Activated naive CD4-positive, alpha-beta T cell treated with anti-CD3 and anti-CD28 coated beads, Interleukin-2, amount 50 U/mL, for 16 hours (primary cell): Measurements from ENCODE around the gene TMPRSS12.
"Not testable (repeated sequence)": the region's sequence is repeated elsewhere in the genome, so short reads cannot be mapped to it uniquely, and the experiment has no call there.

ENCODE experiments used
- DNase-seq: peaks from one replicate; pipeline ENCODE4 v3.0.0-alpha.2; 2020

The TMPRSS12 gene

DNA sequence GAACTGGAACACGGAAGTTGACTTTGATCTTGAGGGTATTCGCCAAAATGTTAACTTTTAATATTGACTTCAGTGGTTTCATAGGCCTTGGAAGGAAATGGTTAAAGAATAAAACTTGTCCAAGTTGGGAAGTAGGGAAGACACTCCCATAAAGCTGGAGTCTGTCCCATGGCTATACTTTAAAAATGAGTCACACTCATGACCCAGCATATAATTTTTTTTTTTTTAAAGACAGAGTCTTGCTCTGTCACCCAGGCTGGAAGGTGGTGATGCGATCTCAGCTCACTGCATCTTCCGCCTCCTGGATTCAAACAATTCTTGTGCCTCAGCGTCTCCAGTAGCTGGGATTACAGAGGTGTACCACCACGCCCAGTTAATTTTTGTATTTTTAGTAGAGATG lies 19.6 kb downstream of the TMPRSS12 start:
- DNase-seq, result no peak

DNA sequence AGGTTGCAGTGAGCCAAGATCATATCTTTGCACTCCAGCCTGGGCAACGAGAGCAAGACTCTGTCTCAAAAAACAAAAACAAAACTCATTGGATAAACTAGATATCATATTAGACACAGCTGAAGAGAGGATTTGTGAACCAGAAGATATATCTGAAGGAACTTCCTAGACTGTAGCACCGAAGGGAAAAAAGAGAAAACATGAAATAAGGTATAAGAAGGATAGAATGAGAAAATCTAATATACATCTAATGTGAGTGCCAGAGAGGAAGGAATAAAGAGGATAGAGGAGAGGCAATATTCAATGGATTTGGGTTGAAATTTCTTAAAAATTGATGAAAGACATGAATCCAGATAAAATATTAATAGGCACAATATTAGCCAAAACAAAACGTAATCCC lies 22.5 kb downstream of the TMPRSS12 start:
- no peak for DNase-seq

DNA sequence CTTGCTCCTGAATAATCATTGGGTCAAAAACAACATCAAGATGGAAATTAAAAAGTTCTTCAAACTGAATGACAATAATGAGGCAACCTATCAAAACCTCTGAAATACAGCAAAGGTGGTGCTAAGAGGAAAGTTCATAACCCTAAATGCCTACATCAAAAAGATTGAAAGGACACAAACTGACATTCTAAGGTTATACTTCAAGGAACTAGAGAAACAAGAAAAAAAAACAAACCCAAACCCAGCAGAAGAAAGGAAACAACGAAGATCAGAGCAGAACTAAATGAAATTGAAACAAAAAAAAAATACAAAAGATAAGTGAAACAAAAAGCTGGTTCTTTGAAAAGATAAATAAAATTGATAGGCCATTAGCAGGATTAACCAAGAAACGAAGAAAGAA lies 26.2 kb downstream of the TMPRSS12 start:
- not testable (repeated sequence) for DNase-seq

DNA sequence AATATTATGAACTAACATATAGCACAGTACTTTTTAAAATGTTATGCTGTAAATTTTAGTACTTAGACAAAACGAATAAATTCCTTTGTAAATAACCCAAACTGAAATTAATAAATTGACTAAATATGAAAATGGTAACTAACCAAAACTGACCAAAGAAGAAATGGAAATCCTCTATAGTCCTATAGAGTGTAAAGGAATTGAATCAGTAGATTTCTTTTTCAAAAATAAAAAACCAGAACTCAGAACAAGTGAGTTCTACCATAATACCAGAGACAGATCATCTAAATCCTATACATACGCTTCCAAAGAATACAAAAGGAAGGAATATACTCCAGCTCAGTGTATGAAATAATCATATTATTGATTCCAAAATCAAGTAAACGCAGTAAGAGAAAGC lies 39.8 kb downstream of the TMPRSS12 start:
- DNase-seq, result no peak

DNA sequence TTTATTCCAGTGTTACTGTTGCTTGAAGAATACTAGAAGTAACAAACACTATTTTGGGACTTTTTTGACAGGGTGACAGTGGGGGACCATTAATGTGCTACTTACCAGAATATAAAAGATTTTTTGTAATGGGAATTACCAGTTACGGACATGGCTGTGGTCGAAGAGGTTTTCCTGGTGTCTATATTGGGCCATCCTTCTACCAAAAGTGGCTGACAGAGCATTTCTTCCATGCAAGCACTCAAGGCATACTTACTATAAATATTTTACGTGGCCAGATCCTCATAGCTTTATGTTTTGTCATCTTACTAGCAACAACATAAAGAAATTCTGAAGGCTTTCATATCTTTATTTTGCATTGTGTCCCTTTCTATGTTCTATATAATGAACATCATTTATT lies 44.5 kb downstream of the TMPRSS12 start:
- no peak for DNase-seq

DNA sequence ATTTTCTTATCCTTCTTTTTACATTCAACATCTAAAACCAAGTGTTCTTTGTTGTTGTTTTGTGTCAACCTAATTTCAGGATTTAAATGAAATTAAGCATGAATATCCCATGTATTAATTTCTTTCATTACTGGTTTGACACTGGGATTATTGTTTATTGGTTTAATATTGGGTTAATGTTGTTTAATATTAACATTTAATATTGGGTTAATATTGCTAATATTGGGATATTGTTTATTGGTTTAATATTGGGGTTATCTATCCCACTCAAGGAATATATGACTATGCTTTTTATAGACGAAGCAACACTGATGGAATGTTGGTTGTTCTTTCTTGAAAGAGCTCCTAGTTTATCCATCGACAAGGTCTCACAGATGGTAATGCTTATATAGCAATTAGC lies 45.9 kb downstream of the TMPRSS12 start:
- no peak for DNase-seq

DNA sequence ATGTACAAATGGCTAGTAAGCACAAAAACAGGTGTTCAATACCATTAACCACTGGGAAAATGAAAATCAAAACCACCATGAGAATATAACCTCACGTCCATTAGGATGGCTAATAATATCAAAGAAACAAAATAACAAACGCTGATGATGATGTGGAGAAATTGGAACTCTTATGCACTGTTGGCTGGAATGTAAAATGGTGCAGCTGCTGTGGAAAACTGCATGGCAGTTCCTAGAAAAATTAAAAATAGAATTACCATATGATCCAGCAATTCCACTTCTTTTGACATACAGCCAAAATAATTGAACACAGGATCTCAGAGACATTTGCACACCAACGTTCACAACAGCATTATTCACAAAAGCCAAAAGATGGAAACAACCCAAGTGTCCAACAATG lies 51.5 kb downstream of the TMPRSS12 start:
- no peak for DNase-seq

DNA sequence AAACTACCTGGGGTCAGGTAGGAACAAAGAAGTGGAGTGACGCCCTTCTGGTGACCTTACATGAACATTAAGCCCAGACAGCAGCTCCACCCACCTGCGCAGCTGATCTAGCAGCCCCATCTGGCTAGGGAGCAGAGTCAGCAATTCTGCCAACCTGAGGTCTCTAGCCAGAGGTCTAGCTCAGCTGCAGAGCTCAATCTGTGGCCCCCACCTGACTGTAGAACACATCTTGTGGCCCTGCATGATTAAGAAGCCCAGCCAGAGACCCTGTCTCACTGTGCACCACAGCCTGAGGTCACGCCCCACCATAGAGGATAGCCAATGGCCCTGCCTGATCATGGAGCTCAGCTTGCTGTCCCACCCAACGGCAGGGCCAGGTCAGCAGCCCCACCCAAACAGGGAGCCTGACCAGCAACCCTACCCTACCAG lies 59.0 kb downstream of the TMPRSS12 start:
- no peak for DNase-seq

DNA sequence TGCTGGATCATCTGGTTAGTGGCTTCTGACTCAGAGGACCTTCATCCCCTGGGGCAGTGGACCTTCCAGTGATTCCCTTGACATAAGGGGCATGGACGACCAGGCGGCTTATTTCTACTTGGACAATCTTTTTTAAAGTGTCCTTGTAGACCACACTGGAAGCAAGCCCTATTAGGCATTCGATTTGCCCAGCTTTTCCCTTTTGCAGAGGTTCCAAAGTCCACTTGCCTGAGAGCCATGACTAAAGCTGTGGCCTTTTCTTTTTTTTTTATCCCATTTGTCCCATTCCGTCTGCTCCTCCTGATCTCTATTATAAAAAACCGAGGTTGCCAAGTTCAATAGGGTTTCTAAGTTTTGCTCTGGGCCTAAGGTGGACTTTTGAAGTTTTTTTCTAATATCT lies 65.8 kb downstream of the TMPRSS12 start:
- DNase-seq, result not testable (repeated sequence)

DNA sequence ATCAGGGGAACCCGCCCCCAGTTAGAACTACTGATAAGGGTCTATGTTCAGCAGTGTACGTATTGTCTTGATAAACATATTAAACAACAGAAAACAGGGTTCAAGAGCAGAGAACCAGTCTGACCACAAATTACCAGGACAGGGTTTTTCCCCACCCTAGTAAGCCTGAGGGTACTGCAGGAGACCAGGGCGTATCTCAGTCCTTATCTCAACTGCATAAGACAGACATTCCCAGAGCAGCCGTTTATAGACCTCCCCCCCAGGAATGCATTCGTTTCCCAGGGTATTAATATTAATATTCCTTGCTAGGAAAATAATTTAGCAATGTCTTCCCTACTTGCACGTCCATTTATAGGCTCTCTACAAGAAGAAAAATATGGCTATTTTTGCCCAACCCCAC lies 69.6 kb downstream of the TMPRSS12 start:
- DNase-seq, result not testable (repeated sequence)

DNA sequence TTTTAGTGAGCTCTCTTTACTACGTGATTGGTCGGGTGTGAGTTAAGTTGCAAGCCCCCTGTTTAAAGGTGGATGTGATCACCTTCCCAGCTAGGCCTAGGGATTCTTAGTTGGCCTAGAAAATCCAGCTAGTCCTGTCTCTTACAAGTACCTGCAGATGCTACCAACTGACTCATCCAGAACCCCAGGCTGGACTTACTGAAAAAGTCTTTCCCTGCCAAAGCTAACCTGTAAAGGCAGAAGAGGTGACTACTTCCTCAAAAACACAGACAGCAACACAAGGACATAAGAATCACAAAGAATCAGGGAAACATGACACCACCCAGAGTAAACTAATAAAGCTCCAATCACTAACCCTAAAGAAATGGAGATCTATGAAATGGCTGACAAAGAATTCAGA lies 70.5 kb downstream of the TMPRSS12 start:
- DNase-seq, result no peak

DNA sequence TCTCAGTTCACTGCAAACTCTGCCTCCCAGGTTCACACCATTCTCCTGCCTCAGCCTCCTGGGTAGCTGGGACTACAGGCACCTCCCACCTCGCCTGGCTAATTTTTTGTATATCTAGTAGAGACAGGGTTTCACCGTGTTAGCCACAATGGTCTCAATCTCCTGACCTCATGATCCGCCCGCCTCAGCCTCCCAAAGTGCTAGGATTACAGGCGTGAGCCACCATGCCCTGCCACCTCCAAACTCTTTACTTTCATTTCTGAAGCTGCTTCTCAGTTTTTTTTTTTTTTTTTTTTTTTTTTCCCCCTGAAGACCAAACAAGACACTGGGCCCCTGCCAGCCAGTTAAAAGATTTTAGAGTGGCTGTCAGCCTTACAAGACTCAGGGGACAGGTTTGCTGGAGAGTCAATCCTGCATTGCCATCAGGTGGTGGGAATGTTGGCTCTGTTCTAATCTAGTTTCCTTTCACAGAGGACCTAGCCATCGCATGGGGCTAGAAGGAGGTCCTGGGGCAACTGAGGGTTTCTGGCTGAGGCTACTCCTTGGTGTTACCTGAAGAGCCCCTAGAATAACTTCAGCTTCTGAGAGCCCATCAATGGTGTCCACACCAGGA lies 72.3 kb downstream of the TMPRSS12 start:
- no peak for DNase-seq

DNA sequence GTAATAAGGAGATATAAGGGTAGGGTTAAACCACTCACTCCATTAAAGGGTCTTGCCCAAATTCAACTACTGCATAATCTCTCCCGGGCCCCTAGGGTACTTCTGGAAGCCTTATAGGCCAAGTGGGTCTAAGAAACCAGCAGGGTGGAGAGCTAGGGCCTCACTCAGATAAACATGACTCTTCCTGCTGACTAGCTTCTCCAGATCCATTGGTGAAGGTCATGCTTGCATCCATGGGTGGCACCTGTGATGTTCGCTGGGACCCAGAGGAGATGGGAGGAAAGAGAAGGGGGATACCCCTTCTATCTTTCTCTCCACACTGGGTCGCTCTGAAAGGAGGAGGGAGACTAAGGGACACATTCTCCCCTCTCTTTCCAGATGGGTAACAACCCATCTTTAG lies 73.6 kb downstream of the TMPRSS12 start:
- DNase-seq, result no peak

DNA sequence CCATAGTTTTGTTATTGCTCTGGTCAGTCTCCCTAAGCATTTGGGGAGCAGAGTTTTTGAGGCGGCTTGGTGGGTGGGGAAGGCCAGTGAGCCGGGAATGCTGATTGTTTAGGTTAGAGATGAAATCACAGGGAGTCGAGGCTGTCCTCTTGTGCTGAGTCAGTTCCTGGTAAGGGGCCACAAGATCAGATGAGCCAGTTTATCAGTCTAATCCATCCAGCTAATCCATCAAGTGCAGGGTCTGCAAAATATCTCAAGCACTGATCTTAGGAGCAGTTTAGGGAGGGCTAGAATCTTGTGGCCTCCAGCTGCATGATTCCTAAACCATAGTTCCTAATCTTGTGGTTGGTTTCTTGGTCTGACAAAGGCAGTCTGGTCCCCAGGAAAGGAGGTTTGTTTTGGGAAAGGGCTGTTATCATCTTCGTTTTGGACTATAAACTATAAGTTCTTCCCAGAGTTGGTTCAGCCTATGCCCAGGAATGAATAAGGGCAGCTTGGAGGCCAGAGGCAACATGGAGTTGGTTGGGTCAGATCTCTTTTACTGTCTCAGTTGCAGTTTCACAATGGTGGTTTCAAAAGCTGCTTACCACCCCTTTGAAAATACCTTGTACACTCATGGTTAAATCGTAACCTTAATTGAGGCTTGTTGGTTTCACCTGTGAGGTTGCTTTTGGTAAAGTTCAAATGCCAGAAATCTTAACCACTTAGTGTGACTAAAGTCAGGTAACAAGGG lies 76.0 kb downstream of the TMPRSS12 start:
- DNase-seq, result no peak

DNA sequence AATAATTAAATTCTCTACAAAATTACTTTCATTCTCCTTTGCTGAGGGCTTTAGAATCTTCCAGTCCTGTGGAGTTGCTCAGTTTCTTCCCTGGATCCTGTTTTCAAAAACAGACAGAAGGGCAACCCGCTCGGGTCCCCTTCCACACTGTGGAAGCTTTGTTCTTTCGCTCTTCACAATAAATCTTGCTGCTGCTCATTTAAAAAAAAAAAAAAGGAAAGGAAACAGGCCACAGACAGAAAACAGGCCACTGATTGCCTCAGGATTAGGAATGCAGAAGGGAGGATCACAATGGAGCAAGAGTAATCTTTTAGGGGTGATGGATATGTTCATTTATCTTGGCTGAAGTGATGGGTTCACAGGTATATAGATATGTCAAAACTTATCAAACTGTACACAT lies 80.1 kb downstream of the TMPRSS12 start:
- no peak for DNase-seq

DNA sequence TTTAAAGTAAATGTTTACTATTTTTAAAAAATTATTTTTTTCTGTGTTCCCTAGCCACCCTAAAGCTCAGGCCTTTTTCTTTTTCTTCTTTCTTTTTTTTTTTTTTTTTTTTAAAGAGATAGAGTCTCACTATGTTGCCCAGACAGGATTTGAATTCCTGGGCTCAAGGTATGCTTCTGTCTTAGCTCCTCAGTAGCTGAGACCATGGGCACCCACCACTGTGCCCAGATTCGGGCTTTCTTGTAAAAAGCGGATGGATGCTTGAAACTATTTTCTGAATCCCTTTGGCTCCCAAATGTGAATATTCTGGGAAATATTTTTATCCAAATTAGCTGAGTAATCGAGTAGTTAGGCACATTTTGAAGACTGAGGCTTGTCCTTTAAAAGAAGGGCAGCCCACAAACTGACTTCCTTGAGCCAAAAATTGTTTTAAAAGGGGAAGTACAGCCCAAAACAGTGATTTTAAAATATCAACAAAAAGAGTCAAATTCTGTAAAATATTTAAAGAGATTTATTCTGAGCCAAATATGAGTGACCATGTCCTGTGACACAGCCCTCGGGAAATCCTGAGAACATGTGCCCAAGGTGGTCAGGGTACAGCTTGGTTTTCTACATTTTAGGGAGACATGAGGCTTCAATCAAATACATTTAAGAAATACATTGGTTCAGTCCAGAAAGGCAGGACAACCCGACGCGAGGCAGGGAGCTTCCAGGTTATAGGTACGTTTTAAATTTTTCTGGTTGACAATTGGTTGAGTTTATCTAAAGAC lies 80.8 kb downstream of the TMPRSS12 start:
- no peak for DNase-seq

DNA sequence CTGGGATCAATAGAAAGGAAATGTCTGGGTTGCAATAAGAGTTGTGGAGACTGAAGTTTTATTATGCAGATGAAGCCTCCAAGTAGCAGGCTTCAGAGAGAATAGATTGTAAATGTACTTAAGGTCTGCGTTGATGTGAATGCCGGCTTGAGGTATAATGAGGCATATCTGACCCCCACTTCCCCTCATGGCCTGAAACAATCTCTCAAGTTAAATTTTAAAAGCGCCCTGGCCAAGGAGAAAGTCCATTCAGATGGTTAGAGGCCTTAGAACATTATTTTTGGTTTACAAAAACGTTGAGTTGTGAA lies 81.4 kb downstream of the TMPRSS12 start:
- DNase-seq, result no peak

DNA sequence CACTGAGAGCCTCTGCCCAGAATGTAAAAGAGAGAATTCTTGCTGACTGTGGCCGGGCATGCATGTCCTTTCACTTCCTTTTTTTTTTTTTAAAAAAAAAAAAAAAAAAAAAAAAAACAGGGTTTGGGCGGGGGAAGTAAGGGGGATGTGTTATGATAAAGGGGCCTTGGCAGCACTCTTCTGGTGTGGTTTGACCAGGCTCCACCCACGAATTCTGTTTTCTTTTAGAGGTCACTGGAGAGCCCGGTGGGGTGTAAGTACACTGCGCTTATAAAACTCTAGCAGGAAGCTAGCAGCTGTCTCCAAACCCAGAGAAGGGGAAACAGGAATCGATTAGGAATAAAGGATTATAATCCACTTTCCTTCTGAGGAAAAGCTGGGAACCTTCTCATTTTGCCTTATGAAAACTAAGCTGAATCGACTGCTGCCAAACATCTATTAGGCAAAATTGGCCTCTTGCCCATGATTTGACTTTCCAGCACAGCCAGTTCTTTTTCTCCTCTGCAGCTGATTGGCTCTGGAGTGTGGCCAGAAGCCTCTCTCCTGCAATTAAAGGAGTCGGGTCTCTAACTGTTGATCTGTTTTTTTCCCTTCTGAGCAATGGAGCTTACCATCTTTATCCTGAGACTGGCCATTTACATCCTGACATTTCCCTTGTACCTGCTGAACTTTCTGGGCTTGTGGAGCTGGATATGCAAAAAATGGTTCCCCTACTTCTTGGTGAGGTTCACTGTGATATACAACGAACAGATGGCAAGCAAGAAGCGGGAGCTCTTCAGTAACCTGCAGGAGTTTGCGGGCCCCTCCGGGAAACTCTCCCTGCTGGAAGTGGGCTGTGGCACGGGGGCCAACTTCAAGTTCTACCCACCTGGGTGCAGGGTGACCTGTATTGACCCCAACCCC lies 82.0 kb downstream of the TMPRSS12 start:
- DNase-seq, result no peak

DNA sequence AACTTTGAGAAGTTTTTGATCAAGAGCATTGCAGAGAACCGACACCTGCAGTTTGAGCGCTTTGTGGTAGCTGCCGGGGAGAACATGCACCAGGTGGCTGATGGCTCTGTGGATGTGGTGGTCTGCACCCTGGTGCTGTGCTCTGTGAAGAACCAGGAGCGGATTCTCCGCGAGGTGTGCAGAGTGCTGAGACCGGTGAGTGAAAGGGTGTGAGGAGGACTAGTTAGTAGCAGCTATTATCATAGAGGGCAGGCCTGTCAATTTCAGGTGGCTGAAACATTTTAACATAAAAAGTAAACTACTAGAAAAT lies 82.6 kb downstream of the TMPRSS12 start:
- no peak for DNase-seq

DNA sequence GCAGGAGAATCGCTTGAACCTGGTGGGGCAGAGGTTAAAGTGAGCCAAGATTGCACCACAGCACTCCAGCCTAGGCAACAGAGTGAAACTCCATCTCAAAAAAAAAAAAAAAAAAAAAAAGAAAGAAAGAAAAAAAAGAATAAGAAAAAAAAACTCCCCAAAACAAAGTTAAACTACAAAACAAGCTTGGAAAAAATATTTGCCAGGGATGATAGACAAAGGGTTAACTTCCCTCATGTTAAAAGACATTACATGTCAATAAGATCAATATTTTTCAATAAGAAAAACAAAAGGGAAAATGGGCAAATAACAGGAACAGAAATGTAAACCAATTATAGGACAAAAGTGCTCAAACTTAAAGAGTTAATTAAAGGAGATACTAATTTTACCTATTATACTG lies 83.2 kb downstream of the TMPRSS12 start:
- DNase-seq, result no peak

DNA sequence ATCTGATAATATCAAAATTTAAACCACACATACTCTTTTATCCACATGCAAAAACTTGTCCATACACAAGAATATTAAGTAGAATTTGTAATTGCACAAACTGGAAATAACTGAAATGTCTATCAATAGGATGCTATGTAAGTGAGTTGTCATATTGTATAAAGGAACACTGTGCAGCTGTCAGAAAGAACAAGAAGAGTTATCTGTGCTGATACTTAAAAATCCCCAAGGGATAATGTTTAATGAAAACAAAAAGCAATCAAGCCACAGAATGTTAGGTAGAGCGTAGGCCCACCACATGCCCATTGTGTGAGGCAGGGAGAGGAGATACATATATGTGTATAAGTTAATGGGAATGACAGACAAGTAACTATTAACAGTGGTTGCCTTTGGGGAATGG lies 83.7 kb downstream of the TMPRSS12 start:
- DNase-seq, result no peak

DNA sequence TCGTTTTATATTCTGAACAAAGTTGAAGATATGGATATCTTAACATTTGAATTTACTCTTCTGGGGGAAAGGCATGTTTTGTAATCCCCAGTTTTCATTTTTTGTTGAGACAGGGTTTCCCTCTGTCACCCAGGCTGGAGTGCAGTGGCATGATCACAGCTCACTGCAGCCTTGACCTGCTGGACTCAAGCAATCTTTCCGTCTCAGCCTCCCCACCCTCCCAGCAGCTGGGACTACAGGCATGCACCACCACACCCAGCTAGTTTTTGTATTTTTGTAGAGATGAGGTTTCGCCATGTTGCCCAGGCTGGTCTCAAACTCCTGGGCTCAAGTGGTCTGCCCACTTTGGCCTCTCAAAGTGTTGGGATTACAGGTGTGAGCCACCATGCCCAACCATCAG lies 84.2 kb downstream of the TMPRSS12 start:
- DNase-seq, result not testable (repeated sequence)

DNA sequence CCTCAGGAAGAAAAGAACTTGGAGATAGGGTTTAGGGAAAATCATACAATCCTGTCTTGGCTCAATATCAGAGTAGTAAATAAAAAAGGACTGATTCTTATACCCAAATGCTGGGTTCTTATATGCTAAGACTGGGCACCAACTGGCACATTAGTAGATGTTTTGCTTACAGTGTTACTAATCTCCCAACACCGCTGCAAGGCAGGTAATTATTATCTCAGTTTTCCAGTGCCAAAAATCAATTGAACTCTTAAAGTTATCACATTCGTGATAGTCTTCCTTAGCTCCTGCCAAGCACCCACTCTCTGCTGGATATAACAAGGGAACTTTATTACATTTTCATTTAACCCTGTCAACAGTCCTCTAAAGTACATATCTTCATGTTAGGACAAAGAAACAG lies 84.6 kb downstream of the TMPRSS12 start:
- DNase-seq, result no peak
